Fibroblast of skin of right quadriceps (primary cell): ENCODE results near the gene CADM2.
A peak's percentile ranks its signal among the peaks of the same experiment; 100 is the strongest.
"Not testable (repeated sequence)": the region's sequence is repeated elsewhere in the genome, so short reads cannot be mapped to it uniquely, and the experiment has no call there.

Source experiments
- DNase-seq: peaks from one replicate; pipeline ENCODE4 v3.0.0-alpha.2; 2013

Gene CADM2

GRCh38 chr3:85081191-85081906 is 122.6 kb downstream of the CADM2 start:
- peak; percentile 8 for DNase-seq

DNA sequence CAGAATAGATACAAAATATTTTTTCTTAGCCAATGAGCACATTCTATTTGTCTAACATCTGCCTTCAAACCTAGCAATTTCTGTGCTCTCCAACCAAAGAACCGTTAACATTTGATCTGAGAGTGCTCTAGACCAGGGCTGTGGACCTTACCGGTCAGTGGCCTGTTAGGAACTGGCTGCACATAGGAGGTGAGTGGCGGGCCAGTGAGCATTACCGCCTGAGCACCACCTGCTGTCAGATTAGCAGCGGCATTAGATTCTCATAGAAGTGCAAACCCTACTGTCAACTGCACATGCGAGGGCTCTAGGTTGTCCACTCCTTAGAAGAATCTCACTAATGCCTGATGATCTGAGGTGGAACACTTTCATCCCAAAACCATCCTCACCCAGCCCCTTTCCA is 131.7 kb downstream of the CADM2 start:
- DNase-seq: no peak

GRCh38 chr3:85100316-85100715 is 141.5 kb downstream of the CADM2 start:
- DNase-seq: no peak

- no peak for DNase-seq
Observed at GRCh38 chr3:85102781-85103180, 144.0 kb downstream of the CADM2 start.

- DNase-seq: no peak
Observed at GRCh38 chr3:85110393-85110792, 151.6 kb downstream of the CADM2 start.

DNA sequence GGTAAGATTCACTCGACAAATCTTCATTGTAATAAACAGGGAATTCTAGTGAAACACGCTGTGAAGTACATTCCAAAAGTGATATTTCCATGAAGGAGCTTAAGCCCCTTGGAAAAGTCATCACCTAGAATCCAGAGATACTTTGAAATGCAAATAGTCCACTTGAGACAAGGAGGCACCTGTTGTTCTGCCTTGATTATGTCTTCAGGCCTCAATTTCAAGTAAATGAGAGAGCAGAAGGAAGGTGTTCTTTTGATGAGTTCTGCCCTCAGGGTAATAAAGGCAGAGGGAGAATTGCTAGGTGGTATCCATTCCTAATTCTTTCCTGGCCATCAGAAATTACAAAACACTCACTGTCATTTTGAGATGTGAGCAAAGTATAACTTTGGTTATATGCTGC is 162.1 kb downstream of the CADM2 start:
- no peak for DNase-seq

GRCh38 chr3:85132864-85133263 is 174.1 kb downstream of the CADM2 start:
- not testable (repeated sequence) for DNase-seq

- DNase-seq: not testable (repeated sequence)
Observed at GRCh38 chr3:85133691-85134420, 175.1 kb downstream of the CADM2 start.

DNA sequence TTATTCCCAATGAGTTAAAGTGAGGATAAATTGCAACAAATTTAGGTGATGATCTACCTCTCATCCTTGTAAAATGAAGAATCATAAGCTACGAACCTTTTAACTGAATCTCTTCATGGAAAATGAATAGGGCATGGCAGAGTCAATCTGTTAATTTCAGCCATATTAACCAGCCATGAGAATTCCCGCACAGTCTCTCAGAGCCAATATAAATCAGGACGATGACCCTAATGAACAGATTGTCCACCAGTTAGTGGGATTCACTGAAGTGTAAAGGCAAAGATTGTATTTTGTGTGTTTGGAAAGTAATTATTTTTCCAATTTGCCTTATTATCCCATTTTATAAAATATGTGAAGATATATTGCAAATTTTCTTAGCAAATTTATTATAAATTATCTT is 183.8 kb downstream of the CADM2 start:
- DNase-seq: no peak

- no peak for DNase-seq
Observed at GRCh38 chr3:85148036-85148435, 189.2 kb downstream of the CADM2 start.

DNA sequence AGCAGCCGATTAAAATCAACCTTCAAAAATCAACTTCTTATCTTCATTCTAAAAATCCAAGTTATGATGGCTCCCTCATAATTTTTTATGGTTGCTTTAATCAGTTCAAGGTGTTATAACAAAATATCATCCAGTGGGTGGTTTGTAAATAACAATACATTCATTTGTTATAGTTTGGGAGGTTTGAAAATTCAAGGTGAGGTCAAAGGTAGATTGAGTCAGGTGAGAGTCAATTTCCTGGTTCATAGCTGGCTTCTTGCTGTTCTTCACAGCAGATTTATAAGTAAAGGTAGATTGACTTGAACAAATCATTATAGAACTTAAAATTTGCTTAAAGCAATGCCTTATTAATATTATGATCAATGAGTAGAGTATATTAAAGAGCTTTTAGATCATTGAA is 192.8 kb downstream of the CADM2 start:
- no peak for DNase-seq

DNA sequence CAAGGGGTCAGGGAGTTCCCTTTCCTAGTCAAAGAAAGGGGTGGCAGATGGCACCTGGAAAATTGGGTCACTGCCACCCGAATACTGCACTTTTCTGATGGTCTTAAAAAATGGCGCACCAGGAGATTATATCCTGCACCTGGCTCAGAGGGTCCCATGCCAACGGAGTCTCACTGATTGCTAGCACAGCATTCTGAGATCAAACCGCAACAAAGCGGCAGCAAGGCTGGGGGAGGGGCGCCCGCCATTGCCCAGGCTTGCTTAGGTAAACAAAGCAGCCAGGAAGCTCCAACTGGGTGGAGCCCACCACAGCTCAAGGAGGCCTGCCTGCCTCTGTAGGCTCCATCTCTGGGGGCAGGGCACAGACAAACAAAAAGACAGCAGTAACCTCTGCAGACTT is 194.5 kb downstream of the CADM2 start:
- DNase-seq: not testable (repeated sequence)

DNA sequence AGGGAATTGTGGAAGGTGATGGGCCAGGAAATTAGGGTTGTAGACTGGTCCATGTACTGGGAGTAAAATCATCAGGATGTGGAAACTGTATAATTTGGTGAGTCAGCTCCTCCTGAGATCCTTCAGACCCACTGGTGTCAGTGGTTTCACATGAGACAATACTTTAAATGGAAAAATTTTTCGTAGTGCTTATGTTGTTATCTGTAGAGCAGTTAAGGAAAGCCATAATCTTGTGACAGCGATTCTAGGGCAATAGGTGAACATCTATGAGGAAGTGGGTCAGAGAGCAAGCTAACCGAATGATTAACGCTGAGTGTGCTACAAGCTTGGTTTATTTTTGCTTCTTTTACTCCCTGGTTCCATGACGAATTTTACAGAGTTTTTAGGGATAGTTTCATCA is 200.6 kb downstream of the CADM2 start:
- no peak for DNase-seq

DNA sequence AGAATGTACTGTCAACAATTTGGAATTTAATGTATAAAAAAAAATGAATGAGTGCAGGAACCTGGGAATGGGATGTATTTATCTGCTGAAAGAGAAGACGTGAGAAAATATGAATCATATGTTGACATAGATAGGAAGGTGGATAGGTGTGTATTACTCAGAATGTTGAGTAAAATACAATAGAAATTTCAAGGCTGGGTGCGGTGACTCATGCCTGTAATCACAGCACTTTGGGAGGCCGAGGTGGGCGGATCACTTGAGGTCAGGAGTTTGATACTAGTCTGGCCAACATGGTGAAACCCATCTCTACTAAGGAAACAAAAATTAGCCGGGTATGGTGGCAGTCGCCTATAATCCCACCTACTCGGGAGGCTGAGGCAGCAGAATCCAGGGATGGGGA is 202.8 kb downstream of the CADM2 start:
- no peak for DNase-seq

DNA sequence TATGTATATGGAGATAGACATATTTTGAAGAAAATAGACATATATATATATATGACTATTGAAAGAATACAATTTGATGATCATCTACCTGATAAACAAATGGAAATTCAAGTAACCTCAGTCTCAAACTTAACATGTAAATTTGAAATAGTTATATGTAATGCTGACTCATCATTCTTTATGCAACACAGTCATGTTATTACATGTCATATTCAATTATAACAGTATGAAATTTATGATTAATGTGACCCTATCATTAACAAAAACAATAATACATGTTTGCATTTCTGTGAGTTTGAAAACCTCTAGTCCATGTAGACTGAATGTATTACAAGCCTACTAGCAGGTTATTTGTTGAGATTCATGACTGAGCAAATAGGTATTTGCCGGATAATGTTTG is 204.1 kb downstream of the CADM2 start:
- no peak for DNase-seq

- no peak for DNase-seq
Observed at GRCh38 chr3:85164436-85164835, 205.6 kb downstream of the CADM2 start.

- no peak for DNase-seq
Observed at GRCh38 chr3:85167576-85167975, 208.8 kb downstream of the CADM2 start.

DNA sequence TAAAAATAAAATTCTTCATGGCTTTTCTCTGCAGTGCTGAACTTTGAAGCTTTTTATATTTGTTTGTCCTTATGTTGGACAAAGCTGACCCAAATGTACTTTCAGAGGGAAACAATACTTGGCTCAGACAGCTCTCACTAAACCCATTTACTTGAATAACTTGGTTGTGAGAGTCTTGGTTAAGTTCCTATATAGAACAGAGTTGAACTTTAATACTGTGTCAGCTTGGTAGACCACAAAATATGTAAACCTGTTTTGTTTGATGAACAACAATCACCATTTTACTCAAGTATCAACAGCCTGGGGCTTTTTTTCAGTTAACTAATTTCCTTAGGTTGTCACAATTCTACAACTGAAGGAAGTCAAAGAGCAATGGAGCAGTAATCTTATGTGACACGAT is 211.9 kb downstream of the CADM2 start:
- DNase-seq: no peak

GRCh38 chr3:85171976-85172375 is 213.2 kb downstream of the CADM2 start:
- no peak for DNase-seq

DNA sequence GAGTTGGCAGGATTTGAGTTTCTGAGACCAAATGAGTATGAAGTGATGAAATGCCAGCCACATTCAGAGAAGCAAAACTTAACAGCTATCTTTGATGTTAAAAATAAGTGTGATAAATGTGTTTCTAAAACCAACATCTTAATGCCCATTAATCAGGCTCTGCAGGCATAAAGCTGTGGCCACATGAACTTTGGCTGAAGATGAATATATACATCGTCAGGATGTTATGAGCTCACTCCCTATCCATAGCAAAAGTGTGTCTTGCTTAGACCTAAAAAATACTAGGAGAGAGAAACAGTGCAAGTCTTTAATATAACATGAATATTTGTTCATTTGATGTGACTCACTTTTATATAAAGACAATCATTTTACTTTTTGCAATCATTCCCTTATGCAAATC is 218.0 kb downstream of the CADM2 start:
- no peak for DNase-seq

- no peak for DNase-seq
Observed at GRCh38 chr3:85182975-85183752, 224.4 kb downstream of the CADM2 start.

GRCh38 chr3:85185495-85185894 is 226.7 kb downstream of the CADM2 start:
- no peak for DNase-seq

DNA sequence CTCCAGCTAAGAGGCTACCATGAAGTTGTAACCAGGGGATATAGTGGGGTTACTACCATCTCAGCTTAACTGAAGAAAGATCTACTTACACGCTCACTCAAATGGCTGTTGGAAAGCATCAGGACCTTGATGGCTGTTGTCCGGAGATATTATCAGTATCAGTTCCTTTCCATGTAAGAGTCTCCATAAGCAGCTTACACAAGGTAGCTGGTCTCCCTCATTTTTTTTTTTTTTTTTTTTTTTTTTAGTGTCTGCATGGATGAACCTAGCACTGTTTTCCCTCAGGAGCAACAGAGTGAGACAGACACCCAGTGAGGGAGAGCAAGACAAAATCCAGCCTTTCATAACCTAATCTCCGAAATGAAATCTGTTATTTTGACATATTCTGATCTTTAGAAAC is 230.9 kb downstream of the CADM2 start:
- no peak for DNase-seq

- DNase-seq: no peak
Observed at GRCh38 chr3:85193565-85193964, 234.8 kb downstream of the CADM2 start.
